ELR (cell line): ENCODE measurements around the gene AK5.

Experiments used
- DNase-seq: peaks from one replicate; pipeline ENCODE4 v3.0.0-alpha.2; 2015; ENCODE audit warnings: low read depth

The AK5 gene

DNA sequence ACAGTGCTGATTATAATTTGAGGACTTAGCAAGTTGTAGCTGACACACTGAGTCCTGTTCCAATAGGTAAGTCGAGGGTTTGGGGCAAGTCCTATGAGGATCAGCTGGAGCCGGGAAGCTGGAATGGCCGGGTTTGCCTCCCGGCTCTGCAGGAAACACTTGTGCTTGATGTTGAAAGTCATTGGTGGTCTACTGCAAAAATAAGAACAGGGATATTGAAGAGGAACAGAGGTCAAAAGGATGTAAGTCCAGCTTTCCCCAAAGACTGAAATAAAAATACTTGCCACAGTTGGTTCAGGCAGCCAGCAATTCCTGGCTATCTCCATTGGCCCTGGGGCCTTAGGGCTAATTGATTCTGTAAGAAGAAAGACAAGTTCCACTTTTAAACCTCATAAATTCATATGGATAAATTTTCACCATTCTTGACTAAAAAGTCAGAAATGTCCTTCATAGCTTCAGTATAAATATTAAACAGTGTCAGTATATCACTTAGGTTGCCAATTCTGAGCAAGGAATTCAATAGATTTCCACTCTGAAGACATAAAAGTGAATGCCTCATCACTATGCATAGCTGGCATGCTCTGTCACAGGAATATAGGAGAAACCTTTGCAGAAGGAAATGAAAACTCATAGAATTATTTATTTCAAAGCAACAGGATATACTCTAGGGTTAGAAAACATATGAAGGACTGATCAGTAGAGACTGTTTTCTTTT, 165.2 kb downstream of the AK5 start:
- peak; percentile 52 for DNase-seq

DNA sequence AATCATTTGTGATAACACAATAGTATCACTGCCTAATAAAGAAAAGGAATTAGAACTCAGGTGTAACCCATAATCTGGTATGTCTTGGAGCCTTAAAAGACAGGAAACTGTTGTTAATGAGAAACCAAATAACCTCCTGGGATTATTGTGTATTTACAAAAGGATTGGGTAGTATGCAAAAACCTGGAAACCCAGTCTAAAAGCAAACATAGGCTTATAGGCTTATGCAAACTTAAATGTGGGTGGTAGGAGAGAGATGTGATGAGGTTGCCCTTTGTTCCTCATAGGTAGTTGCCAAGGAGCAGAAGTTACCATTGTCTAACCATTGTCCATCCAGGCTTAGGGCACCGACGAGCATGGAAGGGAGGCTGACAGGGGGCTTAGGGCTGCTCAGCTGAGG, 165.8 kb downstream of the AK5 start:
- no peak for DNase-seq

DNA sequence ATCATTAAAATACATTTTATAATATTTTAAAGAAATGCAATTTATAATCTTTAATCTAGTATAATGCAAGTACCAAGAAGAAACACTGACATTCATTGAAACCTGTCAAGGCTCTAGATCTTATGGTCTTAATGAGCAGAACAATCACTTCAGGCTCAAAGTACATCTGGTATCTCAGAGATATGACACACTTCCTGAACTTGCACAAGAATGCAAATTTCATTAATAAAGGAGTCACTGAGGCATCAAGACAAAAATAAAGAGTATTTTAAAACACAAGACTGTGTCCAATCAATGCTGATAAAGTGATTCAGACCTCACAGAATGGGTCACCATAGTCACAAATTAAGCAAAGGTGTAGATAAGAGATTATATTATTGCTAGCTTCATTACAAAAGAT, 178.1 kb downstream of the AK5 start:
- DNase-seq = peak; percentile 51

DNA sequence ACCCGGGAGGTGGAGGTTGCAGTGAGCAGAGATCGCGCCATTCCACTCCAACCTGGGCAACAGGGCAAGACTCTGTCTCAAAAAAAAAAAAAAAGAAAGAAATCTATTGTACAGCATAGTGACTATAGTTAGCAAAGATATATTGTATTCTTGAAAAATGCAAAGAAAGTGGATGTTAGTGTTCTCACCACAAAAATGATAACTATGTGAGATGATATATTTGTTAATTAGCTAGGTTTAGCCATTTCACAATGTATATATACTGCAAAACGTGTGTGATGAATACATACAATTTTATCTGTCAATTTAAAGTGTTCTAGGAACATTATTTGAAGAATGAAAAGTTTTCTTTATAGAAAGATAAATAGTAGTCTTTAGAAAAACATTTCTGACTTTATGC, 179.9 kb downstream of the AK5 start:
- DNase-seq = no peak

DNA sequence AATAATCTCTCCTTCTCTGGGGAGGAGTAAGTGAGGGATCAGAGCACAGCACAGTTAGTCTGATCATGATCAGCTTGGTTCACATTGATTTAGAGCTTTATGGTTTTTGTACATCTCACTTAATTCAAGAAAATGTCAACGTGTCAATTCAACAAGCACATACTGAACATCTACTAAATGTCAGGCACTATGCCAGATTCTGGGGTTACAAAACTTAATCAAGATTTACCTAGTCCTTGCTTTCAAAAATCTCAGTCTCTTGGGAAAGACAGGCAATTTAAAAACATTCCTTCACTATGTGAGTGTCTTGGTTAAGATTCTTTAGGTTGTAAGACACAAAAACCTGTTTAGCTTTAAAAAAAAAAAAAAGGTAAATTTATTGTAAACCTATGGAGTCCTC, 181.4 kb downstream of the AK5 start:
- no peak for DNase-seq

DNA sequence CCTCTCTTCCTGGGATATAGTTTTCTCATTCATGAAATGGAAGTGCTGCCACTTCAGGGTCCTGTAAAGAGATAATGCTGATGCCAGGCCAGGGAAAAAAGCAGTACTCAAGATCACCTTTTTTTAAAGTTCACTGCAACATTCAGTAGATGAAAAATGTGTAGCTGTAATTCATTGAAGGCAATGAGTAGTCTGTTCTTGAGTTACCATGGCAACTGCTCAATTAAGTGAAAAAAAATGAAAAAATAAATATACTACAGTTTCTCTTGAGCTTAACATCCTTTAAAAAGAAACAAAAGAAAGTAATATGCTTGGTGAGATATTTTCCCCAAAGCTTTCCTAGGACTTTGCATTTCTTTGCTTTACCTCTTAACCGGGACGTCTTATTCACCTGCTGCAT, 183.3 kb downstream of the AK5 start:
- no peak for DNase-seq

DNA sequence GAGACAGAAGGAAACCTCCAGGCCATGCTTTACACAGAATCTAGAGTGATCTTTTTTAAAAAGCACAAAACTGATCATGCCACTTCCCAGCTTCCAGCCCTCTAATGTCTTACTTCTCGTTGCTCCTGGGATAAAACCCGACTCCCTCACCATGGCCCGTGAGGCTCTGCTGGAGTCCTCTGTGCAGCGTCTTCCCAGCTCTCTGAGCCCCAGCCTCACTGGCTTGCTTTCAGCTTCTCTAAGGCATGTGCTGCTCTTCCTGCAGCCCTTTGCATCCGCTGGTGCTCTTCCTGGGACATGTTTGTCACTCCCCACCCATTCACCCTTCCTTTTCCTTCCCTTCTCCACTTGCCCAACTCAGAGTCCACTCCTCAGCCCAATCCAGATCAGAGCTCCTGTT, 184.1 kb downstream of the AK5 start:
- no peak for DNase-seq

DNA sequence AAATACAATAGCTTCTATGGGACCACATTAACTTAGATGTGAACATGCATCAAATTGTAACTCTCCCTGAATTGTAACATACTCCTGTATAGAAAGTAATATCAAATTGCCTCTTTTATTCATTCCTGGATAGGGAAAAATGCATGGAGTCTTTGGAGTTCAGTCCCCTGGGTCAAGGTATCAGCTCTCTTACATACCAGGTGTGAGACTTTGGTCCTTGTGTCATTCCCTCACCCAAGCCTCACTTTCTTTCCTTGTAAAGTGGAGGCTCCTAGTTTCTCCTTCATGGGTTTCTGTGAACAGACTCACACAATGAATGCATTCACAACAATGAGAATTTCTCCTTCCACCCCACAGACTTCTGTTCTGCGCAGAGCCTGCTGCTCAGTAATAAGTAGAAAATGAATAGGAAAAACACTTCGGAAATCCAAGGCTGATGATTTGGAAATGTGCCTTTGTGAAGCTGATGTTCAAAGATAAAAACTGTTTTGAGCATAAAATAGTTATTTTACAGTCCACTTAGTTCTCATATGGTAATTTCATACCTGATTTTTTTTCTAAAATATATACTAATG, 185.3 kb downstream of the AK5 start:
- no peak for DNase-seq

DNA sequence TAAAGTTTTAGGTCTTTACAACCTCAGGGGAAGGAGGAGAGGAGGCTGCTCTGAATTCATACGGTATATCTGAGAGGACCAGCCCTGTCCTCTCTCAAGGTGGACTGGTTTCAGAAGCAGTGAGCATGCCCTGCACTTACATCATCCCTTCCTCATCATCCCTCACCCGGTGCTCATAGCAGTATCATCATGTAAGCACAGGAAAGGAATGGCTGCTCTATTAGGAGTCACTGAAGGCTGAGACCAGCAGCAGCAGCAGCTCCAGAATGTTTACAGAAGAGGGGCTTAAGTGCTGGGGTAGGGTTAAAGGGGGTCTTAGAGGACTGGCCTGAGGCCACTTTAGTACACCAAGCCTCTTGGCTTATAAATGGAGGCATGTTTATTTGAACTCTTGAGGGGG, 185.9 kb downstream of the AK5 start:
- peak; percentile 33 for DNase-seq

DNA sequence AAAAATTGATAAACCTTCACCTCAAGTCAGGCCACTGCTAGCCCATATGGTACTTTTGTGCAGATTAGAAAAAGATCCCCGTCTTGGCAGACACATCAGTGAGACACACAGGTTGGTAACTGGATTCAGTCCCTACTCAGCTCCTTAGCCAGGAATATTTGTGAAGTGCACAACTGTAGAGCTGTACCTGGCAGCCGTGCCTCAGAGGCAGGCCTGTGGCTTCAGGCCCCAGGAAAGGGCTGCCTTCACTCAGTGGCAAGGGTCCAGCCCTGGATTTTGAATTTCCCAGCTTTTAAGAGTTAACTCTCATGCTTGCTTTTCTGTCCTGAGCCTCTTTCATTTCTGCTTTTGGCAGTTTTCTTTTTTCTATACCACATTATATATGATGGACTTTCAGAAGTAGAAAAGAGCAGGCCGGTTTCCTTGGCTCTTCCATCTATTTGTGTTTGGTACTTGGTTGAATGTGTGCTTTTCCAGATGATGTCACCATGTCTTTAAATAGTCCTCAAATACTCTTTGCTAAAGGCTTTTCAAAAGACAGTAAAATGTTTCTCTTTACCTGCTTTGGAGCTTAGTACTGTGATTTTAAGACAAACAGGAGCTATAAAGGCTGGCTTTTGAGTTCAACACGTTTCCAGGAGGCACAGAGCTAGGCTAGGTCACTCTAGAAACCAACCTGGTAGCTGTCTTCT, 186.6 kb downstream of the AK5 start:
- DNase-seq = no peak

DNA sequence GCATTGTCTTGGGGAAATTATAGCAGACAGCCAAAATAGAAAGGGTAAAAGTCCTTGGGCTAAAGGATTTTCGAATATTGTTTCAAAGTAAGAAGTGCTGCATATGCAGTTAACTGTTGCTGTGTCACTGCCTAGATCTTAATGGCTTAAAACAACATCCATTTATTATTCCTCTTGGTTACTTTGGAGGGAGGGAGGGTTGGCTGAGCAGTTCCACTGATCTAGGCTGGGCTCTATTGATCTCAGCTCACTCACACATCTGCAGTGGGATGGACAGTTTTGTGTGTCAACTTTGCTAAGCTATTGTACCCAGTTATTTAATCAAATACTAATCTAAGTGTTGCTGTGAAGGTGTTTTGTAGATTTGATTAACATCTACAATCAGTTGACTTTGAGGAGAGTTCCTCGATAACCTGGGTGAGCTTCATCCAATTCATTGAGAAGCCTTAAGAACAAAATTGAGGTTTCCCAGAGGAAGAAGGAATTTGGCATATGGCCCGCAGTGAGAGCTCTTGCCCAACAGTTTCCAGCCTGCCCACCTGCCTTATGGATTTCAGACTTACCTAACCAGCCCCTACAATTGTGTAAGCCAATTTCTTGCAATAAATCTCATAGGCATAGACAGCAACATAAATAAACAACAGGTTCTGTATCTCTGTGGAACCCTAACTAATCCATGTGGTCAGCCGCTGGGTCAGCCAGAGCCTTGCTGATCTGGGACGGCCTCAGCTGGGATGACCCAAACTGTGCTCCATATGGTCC, 187.3 kb downstream of the AK5 start:
- DNase-seq = no peak

DNA sequence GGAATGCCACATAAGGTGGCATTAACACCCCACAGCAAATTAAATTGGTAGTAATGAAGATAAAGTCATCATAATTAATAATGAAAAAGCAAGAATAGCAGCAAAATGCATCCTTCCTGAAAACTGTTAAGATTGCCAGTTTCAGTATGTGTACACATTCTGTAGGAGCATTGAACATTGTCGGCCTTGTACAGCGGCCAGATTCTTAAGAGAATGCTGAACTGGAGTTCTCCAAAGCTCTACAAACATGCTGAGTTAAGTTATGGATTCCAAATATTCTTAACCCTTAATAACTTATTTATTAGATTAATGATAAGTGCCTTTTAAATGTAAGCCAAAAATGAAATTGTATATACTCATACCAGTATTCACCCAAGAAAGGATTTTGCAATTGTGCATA, 189.9 kb downstream of the AK5 start:
- no peak for DNase-seq

DNA sequence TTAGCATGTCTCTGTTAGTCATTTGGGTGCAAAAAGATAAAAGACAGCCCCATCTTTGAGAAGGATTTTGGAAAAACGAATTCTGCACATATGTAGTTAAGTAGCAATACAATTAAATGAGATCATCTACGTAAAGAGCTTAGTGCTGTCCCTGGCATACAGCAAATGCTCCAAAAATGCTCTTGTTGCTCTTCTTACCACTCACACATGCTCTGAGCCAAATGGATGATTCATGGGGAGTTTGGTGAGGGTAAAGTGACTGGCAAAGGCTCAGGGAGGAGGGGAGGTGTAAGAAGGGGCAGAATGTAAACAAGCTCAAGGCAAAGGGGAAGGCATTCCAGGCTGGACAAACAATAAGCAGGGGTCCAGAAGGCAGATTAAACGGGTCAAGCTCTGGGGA, 191.9 kb downstream of the AK5 start:
- peak; percentile 90 for DNase-seq

DNA sequence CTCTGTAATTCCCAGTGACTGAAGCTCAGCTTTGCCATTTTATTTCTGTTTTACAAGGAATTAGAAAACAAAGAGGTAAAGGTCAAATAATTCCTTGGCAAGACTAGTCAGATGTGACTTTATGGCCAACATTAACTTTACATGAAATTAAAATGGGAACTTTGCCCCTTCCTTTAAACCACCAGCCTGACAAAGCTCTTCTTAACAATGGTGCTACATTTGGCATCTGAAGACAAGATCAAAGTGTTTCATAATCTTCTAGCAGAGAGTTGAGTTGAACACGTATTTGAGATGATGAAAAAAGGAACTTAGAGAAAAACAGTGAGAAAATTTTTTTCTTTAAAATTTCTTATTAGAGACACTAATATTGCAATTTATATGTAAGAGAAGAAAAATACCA, 193.8 kb downstream of the AK5 start:
- no peak for DNase-seq

DNA sequence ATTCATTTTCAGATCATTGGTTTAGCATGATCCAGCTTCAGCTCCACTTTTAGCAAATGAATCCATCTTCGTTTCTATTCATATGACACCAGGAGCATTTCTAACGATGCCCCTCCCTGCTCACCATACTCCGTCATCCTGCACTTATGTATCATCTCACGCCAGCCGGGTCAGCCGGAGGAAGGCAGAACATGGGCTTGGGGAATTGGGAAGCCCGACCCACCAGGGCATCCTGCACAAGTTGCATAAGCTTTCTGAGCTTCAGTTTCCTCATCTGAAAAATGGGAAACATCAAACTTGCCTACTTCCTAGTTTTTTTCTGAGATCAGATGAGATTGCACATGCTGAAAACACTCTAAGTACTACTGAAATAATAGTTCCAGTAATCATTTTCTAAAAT, 194.7 kb downstream of the AK5 start:
- no peak for DNase-seq

DNA sequence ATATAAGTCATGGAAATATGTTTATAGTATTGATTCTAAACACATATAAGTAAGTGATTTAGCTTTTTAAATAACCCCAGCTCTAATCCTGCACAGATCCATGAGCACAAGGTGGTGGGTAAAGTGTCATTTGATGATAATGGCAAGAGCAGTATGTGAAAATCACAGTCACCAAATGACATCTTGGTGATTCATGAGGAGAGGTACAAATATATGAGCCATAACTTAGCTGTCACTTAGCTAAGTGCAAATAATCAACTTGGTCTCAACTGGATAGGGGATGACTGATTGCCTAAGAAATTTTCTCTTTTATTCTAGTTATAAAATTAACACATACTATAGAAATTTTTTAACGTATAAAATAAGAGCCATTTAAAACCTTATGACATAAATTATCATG, 202.5 kb downstream of the AK5 start:
- DNase-seq = no peak

DNA sequence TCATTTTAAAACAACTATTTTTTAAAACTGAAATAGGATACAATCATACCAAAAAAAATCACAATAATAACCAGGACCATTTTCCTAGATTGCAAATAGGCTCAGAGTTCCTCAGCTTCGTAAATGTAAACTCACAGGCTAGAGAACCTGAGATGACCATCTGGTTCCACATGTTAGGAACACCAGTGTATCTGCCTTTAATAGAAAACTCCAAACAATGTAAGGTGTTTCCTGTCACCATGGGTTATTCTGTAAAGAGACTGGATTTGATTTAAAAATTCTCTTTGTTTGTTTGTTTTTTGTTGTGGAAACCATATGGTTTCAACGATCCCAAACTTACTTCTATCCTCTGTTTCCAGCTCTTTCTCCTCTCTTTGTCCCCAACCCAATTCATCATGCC, 203.1 kb downstream of the AK5 start:
- DNase-seq = no peak

DNA sequence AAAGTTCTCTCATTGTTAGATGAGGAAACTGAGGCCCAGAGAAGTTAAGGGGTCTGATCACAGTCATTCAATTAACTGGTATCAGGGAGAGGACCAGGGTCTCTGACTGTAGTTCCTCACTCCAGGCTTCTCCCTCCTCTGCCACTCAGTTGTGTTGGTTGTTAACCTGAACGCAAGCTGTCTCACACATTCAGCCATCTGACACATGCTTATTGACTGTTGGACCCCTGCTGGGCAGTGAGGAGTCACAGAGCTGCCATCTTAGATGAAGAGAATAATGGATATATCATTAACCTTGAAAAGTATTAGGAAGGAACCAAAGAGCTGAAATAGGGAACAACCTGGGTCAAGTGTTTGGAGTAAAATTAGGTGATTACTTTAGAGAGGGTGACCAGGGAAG, 205.8 kb downstream of the AK5 start:
- DNase-seq = no peak

DNA sequence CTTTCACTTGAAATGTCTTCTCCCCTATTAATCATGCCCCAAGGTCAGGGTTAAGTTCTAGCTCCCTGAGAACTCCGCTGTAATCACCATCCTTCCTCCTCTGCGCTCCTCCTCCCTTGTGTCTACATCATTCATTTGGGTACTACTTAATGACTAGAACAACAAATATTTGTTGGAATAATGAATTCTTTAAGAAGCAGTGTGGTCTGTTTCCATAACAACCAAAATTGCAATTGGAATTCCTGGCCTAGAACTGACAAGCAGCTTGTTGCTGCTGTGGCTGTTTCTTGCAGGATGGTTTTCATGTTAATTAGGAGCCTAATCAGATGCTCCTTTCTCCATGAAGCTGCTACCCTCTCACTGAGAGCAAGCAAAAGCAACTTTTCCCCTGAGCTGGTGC, 208.1 kb downstream of the AK5 start:
- DNase-seq = peak; percentile 27

DNA sequence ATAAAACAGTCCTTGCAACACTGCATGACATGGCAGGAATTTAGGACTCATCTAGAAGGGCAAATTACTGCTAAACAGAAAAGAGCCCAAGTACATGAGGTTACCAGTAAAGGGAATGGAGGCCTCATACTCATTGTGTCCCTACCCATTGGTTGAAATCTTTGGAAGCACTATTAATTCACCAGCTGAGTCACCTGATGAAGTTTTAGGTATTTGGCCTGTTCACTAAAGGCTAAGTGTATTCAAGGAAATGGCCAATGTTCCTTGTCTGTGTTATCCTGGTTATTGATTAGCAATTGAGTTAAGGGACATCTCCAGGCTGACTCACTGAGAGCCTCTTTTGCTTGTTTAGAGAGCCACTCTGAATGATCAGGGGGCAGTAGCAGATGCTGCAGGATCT, 212.2 kb downstream of the AK5 start:
- DNase-seq = no peak

DNA sequence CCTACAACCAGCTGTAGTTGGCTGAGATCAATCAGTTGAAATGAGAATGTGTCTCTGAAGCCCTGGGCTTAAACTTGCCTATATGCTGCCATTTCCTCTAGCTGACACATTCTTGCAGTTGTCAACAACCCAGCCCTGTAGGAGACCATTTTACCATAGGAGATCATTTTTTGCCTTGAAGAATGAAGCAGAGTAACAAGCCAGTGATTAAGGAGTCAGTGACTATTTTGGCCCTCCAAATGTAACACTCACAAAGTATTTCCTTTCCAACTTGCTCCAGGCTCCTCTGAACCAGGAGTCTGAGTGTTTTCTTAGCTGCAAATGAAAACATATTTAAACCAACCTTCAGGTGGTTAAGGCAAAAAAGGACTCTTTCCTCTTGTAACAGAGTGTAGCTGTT, 217.1 kb downstream of the AK5 start:
- no peak for DNase-seq

DNA sequence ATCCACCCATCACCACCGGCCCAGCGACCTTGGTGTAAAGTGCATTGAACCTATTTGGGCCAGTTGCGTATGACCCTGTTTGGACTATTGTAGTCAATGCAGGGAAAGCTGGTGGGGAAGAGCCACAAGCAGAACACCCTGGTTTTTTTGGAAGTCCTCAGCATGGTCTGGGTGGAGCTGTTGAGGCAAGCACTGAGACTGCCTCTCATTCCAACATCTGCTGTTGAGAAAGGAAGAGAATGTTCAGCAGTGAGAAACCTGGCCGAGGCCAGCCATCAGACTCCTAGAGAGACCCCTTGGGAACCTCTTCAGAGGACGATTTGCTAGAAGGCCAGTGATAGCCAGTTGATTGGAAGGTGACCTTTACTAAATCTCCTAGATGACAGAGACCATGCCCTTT, 217.6 kb downstream of the AK5 start:
- no peak for DNase-seq

DNA sequence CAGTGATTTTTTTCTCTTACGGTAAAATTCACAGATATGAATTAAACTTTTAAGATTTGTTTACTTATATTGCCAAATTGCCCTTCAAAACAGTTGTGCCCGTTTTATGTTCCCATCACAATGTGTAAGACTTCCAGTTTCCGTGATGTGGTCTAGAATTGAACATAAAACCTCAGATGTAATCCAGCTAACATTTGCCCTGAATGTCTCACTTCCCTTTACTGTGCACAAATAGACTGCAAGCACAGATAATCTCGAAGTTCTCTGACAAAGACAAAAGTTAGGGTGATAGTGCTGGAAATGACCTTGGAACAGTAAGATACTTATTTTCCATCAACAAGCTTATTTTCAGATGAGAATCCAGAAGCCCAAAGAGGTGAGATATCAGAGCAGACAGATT, 223.2 kb downstream of the AK5 start:
- peak; percentile 57 for DNase-seq
